Measurements from ENCODE around the gene BRWD1.

DNA sequence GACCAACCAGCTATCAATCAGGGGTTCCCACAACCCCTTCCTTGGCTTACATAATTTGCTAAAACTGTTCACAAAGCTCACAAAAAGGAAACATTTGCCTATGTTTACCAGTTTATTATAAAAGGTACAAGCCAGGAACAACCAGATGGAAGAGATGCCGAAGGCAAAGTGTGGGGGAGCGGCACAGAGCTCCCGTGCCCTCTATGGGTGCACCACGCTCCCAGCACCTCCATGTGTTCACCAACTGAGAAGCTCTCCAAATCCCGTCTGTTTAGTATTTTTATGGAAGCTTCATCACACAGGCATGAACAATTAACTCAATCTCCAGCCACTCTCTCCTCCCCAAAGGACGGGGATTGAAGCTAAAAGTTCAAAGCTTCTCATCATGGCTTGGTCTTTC lies 163.1 kb downstream of the BRWD1 start:
- TF ChIP-seq, protein P1, sequence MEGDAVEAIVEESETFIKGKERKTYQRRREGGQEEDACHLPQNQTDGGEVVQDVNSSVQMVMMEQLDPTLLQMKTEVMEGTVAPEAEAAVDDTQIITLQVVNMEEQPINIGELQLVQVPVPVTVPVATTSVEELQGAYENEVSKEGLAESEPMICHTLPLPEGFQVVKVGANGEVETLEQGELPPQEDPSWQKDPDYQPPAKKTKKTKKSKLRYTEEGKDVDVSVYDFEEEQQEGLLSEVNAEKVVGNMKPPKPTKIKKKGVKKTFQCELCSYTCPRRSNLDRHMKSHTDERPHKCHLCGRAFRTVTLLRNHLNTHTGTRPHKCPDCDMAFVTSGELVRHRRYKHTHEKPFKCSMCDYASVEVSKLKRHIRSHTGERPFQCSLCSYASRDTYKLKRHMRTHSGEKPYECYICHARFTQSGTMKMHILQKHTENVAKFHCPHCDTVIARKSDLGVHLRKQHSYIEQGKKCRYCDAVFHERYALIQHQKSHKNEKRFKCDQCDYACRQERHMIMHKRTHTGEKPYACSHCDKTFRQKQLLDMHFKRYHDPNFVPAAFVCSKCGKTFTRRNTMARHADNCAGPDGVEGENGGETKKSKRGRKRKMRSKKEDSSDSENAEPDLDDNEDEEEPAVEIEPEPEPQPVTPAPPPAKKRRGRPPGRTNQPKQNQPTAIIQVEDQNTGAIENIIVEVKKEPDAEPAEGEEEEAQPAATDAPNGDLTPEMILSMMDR (IDR thresholded peaks at IDR 0.05; ENCODE audit: low read length), result no peak
- TF ChIP-seq EZH2 (IDR thresholded peaks at IDR 0.05; ENCODE audit: borderline replicate concordance, low read length), result no peak

All from OCI-LY1 (cell line).